ENCODE data around the gene BRD2.
A peak's percentile ranks its signal among the peaks of the same experiment; 100 is the strongest.

Gene BRD2

GRCh38 chr6:33010356-33010755 lies 42.0 kb downstream of the BRD2 start:
- no peak for TF ChIP-seq GATA1 (IDR thresholded peaks at IDR 0.05; ENCODE audit: low read depth, low read length)
- no peak for TF ChIP-seq POLR2A (IDR thresholded peaks at IDR 0.05; ENCODE audit: low read length)
- no peak for DNase-seq

GRCh38 chr6:33013608-33014007 lies 45.2 kb downstream of the BRD2 start:
- TF ChIP-seq POLR2A (IDR thresholded peaks at IDR 0.05; ENCODE audit: low read length) (no peak), GATA1 (IDR thresholded peaks at IDR 0.05; ENCODE audit: low read depth, low read length) (no peak)
- no peak for DNase-seq

- peak; percentile 75 to 84 for DNase-seq
- TF ChIP-seq POLR2A (IDR thresholded peaks at IDR 0.05; ENCODE audit: low read length) = no peak
- no peak for TF ChIP-seq GATA1 (IDR thresholded peaks at IDR 0.05; ENCODE audit: low read depth, low read length)
Observed at GRCh38 chr6:33014841-33015634, 46.6 kb downstream of the BRD2 start.

- TF ChIP-seq POLR2A (IDR thresholded peaks at IDR 0.05; ENCODE audit: low read length) = no peak
- no peak for TF ChIP-seq GATA1 (IDR thresholded peaks at IDR 0.05; ENCODE audit: low read depth, low read length)
Observed at GRCh38 chr6:33015798-33016197, 47.4 kb downstream of the BRD2 start.

GRCh38 chr6:33017018-33017417 lies 48.6 kb downstream of the BRD2 start:
- DNase-seq = no peak
- TF ChIP-seq POLR2A (IDR thresholded peaks at IDR 0.05; ENCODE audit: low read length) (no peak), GATA1 (IDR thresholded peaks at IDR 0.05; ENCODE audit: low read depth, low read length) (no peak)

More at GRCh38 chr6:33015798-33016197, 47.4 kb downstream of the BRD2 start:
- no peak for DNase-seq

GRCh38 chr6:33017694-33018353 lies 49.4 kb downstream of the BRD2 start:
- TF ChIP-seq GATA1 (IDR thresholded peaks at IDR 0.05; ENCODE audit: low read depth, low read length) (no peak), POLR2A (IDR thresholded peaks at IDR 0.05; ENCODE audit: low read length) (no peak)
- no peak for DNase-seq

GRCh38 chr6:33018418-33018817 lies 50.0 kb downstream of the BRD2 start:
- TF ChIP-seq GATA1 (IDR thresholded peaks at IDR 0.05; ENCODE audit: low read depth, low read length) (no peak), POLR2A (IDR thresholded peaks at IDR 0.05; ENCODE audit: low read length) (no peak)
- no peak for DNase-seq

- TF ChIP-seq GATA1 (IDR thresholded peaks at IDR 0.05; ENCODE audit: low read depth, low read length) (no peak), POLR2A (IDR thresholded peaks at IDR 0.05; ENCODE audit: low read length) (no peak)
- DNase-seq = peak in 1 of 2 experiments; percentile 17
Observed at GRCh38 chr6:33018904-33019303, 50.5 kb downstream of the BRD2 start.

- no peak for TF ChIP-seq POLR2A (IDR thresholded peaks at IDR 0.05; ENCODE audit: low read length)
- no peak for TF ChIP-seq GATA1 (IDR thresholded peaks at IDR 0.05; ENCODE audit: low read depth, low read length)
- DNase-seq = no peak
Observed at GRCh38 chr6:33019372-33019771, 51.0 kb downstream of the BRD2 start.

- DNase-seq = no peak
Observed at GRCh38 chr6:33021917-33022316, 53.5 kb downstream of the BRD2 start.

GRCh38 chr6:33023536-33023935 lies 55.1 kb downstream of the BRD2 start:
- TF ChIP-seq GATA1 (IDR thresholded peaks at IDR 0.05; ENCODE audit: low read depth, low read length) = no peak
- TF ChIP-seq POLR2A (IDR thresholded peaks at IDR 0.05; ENCODE audit: low read length) = no peak
- no peak for DNase-seq

More at GRCh38 chr6:33021917-33022316, 53.5 kb downstream of the BRD2 start:
- no peak for TF ChIP-seq GATA1 (IDR thresholded peaks at IDR 0.05; ENCODE audit: low read depth, low read length)
- TF ChIP-seq POLR2A (IDR thresholded peaks at IDR 0.05; ENCODE audit: low read length) = no peak

GRCh38 chr6:33024521-33024920 lies 56.1 kb downstream of the BRD2 start:
- no peak for TF ChIP-seq POLR2A (IDR thresholded peaks at IDR 0.05; ENCODE audit: low read length)
- TF ChIP-seq GATA1 (IDR thresholded peaks at IDR 0.05; ENCODE audit: low read depth, low read length) = no peak
- DNase-seq = no peak

GRCh38 chr6:33028220-33028849 lies 59.9 kb downstream of the BRD2 start:
- no peak for DNase-seq
- TF ChIP-seq POLR2A (IDR thresholded peaks at IDR 0.05; ENCODE audit: low read length) (no peak), GATA1 (IDR thresholded peaks at IDR 0.05; ENCODE audit: low read depth, low read length) (no peak)

All from erythroblast (primary cell).